Fibroblast of lung (primary cell): ENCODE data around the gene AGAP1.

ENCODE experiments used
- CTCF ChIP-seq, 2 donors: IDR thresholded peaks in 1 of 2; conservative IDR thresholded peaks in 1 of 2; 1 replicate in 1 of 2; 2 replicates in 1 of 2; pipeline ENCODE4 v1.5.1; 2011 to 2012; ENCODE audit warnings: low read length in 2 of 2, control low read depth in 1 of 2, inconsistent platforms in 1 of 2, low read depth in 1 of 2, mild to moderate bottlenecking in 1 of 2
- EZH2 ChIP-seq: IDR thresholded peaks from 2 replicates; pipeline ENCODE4 v1.5.1; 2012; ENCODE audit warnings: low read length, control low read depth, mild to moderate bottlenecking; ENCODE audit errors: missing control alignments

- TF ChIP-seq EZH2, result no peak
- no peak for TF ChIP-seq CTCF (conservative IDR thresholded peaks at IDR 0.05 in 1 of 2, IDR thresholded peaks at IDR 0.05 in 1 of 2; ENCODE audit: low read depth in 1 of 2, low read length in 2 of 2)
Observed at GRCh38 chr2:235621736-235622135, 127.9 kb downstream of the AGAP1 start.
